ENCODE measurements around the gene KCNH5.

KCNH5 gene

DNA sequence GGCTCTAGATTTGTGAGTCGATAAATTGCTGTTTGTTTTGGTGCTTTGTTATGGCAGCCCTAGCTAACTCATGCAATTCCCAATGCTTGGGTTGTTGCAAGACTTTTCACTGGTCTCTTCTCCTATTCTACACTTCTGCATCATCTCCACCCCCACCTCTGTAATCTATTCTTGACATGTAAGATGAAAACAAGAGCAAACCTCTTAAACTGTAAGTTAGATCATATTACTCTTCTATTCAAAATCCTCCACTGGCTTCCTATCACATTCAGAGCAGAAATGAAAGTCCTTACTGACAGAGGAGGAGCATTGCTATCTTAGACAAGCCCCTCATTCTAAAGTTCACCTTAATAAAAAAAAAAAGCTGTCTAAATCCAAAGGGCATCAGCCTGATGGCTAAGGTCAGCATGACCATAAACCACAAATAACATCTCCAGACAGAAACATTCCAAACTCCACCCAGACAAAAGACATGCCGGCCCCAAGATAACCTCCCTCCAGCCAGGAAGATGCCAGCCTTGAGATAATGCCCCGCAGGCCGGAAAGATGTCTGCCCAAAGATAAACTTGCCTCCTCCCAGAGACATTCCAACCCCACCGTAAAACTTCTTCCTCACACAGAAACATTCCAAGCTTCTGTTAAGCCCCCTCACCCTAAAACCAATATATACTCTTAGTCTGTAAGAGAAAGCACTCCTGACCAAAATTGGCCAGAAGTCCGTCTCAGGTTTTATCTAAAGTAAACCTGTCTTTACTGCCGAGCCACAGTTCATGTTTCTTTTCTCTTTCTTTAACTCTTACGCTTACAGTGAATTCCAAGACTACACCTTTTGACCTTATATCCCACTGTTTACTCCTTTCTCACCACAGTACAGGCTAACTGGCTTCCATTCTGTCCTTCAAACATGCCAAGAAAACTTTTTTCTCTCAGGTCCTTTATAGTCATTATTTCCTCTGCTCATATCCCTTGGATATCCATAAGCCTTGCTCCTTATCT, 308.9 kb downstream of the KCNH5 start:
- ATAC-seq: no peak

DNA sequence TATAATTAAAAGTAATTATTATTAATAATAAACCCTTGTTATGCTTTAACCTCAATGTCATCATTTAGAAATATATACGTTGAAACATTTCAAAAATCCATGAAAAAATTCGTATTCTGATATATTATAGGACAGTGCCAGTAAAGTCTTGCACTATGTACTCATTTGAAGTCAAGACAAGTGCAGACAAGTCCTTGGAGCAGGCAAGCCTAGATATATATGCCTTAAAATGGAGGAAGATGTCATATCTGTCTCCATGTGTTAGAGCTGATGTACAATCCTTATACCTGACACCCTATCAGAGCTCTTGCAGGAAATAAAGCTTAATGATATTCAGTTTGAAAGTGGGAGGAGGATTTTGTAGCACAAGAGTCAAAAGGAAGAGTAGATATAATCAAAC, 310.4 kb downstream of the KCNH5 start:
- no peak for ATAC-seq

DNA sequence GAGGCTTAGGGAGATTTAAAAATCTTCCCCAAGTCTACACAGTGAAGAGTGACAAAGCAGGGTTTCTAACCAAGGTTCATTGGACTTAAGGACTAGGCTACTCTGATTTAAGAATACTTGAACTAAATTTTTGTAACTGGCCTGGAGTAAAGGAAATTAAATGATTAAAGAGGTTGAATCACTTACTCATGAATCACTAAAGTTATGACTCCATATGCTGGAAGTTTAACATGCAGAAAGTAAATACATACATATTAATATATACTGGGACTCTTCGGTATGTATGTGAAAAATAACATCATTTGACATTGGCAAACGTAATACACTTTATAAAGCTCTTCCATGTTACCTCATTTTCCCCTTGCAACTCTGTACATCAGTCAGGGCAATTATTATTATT, 322.9 kb downstream of the KCNH5 start:
- ATAC-seq: no peak

DNA sequence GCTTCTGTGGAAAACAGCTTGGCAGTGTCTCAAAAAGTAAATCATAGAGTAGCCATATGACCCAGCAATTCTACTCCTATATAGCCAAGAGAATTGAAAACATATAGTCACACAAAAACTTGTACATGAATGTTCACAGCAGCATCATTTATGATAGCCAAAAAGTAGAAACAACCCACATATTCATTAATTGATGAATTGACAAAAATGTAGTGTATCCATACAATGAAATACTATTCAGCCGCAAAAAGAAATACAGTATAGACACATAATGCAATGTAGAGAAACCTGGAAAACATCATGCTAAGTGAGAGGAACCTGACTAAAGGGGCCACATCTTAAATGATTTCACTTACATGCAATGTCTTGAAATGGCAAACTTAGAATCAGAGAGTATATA, 326.6 kb downstream of the KCNH5 start:
- no peak for ATAC-seq

DNA sequence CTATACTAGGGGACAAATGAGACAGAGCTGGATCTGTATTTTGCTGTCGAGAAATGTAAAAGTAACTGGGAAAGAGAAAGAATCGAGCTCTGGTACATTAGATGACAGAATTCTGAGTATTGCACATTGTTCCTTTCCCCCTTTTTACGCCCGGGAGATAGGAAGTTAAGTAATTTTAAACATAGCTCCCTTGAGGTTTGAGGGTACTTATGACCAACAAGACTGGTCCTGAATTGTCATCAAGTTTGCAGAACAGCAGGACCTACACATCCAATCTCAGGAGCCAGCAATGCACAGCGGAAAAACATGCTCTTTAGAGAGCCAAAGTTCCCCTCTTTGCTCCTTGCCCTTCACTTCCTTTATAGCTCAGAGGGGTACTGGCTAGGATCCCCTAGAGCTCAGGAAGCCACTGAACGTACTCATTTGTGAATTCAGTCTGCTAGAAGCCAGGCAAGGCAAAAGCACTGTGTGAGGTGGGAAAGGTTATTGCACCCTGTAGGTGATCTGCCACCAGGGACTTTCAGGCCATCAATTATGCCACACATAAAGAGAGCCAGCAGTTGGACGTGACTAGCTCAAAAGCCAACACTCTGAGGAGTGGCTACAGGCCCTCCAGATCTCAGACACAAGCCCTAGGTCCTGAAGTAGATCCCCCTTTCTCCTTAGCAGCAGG, 333.8 kb downstream of the KCNH5 start:
- ATAC-seq: no peak

DNA sequence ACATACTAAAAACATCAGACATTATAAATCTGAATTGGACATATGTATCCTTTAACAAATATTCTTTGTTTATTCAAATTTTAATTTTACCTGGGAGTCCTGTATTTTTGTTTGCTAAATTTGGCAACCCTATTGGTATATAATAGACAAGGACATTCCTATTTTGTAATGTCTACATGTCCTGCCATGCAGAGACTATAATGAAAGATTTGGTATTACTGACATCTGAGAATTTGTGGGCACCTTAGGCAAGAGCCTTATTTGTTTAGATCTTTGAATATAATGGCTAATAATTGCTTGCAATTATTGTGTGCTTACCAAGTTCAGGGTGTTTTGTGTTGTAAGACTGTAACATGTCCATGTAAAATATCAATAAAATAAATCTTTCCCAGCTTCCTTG, 334.4 kb downstream of the KCNH5 start:
- no peak for ATAC-seq

DNA sequence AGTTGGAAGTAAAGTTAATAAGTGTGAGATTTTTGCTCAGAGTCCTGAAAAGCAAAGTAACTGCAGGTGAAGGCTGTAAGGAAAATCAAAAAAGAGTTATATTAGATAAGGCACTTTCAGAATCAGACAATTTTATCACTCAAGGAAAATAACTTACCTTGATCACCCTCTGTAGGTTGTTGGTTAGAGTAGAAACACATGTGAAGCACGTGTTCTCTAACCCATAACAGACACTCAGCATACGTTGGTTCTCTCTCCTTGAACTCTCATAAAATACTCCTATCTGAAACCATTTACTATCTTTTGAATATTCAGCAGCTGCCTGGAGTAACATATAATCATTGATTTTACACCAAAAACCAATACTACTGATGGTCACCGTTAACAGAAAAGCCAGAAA, 335.5 kb downstream of the KCNH5 start:
- no peak for ATAC-seq

DNA sequence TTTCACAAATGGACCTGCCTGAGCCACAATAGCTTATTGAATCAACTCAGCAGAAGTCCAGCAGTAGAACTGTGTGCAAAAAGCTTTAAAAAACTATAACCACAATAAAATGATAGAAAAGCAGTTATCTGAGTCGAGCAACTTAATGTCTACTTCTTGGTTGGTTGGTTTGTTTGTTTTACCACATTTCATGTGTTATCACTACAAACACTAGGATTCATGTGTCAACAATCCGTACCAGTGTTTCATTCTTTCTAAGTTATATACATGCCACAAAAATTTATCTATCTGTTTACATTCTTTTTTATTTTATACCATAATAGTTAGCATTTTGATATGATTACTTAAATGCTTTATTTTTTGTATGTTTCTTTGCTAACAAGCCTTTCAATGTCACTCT, 339.0 kb downstream of the KCNH5 start:
- no peak for ATAC-seq

DNA sequence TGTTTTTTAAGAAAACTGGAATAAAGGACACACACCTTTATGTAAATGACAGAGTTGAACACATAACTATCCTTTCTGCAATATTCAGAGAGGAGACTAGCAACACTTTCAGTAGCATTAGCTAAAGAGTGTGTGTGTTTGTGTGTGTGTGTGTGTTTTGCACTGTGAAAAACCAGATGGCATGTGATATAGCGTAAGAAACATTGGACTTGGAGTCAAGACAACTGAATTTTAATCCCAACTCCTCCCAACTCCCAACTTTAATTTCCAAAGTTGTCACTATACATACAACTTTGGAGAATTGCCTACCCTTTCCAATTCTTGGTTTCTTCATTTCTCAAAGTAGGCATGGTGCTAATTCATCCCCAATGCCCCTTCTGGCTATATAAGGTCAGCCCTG, 347.8 kb downstream of the KCNH5 start:
- ATAC-seq: no peak

DNA sequence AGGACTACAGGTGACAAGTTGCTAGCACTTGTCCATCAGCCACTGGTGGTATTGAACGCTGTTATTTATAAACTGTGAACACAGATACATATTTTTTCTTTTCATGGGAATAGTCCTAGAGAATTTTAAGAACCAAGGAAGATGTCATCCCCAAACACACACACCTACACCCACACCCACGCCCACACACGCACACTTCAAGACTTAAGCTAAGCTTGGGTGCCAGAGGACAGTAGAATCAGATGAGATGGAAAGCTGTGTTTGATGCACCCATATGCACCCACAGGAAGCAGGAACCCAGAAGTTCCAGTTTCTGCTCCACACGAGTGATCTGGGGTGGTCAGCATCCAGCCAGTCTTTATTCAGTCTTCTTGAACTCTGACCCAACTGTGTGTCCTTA, 348.3 kb downstream of the KCNH5 start:
- ATAC-seq: no peak

DNA sequence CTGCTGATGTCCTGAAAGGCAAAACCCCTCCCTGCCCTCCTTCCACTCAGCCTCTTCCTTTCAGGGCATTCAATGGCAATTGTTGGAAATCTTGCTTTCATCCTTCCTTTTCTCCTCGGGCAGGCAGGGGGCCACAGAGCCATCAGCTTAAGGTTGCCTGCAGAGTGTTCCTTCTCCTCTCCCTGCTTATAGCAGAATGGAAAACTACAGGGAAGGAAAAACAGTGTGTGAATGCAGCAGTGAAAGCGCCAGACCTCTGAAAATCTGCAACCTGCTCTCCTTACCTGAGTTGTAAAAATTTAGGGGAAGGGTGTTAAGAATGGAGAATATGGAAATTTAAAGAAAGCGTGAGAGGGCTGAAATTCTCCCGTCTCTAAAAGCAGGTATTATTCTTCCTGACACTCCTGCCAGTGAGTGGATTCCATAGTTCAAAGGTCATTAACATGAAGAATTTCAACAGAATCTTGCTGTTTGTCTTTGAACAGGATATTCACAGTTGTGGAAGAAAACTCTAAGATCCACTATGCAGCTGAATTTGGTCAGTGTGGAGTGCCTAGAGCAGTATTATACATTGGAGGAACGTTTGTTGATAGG, 348.8 kb downstream of the KCNH5 start:
- no peak for ATAC-seq

DNA sequence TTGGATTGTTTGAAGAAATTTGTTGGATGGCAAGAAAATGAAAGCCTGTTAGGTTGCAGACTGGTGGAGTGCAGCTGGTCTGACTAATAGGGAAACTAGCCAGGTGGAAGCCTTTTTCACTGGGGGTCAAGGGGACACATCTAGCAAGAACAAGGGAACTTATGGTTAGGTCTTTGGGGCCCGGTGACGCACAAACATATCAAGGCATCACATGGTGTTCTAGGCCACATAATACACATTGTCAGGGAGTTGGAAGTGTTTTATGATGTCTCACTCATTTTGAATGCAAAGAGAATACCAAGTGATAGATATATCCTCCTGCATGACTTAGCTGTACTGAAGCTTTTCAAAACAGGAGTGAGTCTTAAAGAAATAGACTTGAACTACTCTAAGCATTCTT, 351.2 kb downstream of the KCNH5 start:
- no peak for ATAC-seq

DNA sequence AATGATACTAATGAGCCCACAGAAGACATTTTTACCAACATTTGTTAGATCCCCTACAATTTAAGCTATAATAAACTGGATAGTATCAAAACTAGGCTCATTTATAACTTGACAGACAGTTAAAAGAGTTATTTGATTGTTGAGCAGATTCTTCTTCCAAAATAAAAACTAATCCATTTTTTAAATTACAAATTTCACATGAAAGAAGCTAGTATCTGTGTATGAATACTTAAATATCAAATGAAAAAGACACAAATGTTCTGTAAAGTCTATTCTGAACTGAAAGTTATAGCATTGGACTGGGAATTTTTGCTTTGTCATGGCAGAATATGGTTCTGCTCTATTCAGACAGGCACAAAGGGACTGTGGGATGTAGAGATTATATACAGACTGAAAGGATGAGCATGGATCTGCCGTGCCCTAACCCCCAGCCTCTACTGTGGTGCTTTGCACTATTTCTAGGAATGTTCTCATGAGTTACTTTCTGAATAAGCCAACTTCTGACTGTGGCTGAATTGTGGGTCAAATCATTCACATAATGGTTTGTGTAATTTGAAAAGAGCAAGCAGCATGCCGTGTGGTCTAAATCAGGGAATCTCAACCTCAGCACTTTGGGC, 352.7 kb downstream of the KCNH5 start:
- ATAC-seq: no peak

DNA sequence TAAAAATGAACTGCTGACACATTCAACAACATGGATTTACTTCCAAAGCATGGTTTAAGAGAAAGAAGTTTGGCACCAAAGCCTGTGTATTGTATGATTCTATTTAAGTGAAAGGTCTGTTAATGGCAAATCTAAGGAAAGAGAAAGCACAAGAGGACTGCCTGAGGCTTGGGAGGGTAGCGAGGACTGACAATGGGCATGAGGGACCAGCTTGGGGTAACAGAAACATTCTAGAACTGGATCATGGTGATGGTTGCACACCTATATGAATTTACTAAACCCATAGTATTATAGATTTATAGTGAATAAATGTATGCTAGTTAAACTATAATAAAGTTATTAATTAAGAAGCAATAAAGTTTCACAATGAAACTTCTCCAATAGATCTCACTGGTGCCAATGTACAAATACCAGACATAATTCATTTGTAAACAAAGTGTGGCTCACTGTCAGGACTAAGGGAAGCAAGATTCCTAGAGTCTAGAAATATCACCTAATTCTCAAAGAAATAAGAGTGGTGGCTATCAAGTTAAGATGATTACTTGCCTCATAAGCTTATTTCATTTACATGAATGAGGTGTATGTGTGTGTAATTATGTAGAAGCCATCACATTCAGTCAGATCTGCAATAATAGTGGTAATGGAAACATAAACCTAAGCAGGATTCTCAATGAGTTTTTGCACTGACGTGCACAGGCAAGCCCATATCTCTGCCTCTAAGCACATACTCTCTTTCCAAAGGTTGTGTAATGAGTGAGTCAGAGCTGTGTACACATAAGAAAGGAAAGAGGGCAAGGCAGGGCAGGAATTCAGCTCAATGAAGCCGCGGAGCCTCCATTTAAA, 353.4 kb downstream of the KCNH5 start:
- no peak for ATAC-seq

DNA sequence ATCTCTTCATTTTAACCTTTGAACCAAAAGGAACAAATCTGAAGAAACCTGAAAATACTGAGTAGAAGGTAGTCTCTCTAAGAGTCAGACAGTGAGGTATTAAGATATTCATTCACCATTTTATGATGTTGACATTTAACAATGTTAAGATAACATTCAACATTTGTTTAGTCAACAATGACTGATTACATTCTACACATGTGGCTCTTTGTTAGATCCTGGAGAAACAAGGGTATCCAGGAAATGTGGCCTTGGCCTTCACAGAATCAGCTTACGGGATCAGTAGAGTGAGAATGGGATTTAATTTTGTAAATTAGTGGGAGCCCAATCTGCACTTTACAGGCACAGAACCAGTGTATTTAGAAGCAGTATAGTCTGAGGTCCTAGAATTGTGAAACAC, 355.5 kb downstream of the KCNH5 start:
- no peak for ATAC-seq

DNA sequence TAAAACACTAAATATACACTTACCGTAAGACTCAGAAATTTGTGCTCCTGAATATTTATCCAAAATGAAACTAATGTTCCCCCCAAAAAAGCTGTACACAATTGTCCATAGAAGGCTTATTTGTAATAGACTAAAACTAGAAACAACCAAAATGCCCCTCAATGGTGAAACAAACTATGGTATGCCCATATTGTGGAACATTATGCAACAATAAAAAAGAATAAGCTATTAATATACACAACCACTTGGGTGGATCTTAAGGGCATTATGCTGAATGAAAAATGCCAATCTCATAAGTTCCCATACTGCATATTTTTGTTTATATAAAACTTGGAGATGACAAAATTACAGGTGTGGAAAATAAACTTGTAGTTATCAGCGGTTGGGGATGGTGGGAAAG, 357.4 kb downstream of the KCNH5 start:
- no peak for ATAC-seq

DNA sequence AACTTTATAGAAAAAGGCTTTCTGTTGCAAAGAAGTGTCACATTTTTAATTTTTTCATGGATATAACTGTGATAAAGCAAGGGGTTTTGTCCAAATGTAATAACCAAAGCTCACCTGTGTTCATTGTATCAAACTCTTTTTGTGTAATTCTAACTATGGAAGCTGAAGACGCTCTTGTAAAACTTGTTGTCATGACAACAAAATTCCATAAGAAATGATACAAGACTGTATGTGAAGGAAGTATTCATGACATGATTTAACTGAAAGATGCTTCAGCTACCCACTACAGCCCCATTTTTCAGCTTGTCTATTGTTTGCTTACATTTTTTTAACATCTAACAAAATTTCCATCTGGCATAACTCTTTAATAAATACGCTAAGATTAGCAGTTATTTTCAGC, 360.9 kb downstream of the KCNH5 start:
- ATAC-seq: no peak

DNA sequence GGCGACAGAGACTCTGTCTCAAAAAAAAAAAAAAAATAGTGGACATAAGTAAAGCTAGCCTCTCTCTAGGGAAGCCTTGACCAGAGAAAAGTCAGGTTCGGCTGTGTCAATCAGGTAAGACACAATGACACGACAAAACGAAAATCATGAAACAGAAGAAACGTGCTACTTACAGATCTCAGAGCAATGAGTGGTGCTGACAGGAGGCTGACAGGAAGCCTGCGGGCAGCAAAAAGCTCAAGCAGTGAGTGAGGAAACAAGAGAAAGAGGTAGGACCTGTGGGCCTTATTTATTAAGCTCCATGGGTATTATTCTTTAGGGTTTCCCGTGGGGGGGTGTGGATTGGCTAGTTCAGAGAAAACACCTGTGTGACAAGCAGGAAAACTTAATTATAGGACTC, 363.1 kb downstream of the KCNH5 start:
- ATAC-seq: no peak

DNA sequence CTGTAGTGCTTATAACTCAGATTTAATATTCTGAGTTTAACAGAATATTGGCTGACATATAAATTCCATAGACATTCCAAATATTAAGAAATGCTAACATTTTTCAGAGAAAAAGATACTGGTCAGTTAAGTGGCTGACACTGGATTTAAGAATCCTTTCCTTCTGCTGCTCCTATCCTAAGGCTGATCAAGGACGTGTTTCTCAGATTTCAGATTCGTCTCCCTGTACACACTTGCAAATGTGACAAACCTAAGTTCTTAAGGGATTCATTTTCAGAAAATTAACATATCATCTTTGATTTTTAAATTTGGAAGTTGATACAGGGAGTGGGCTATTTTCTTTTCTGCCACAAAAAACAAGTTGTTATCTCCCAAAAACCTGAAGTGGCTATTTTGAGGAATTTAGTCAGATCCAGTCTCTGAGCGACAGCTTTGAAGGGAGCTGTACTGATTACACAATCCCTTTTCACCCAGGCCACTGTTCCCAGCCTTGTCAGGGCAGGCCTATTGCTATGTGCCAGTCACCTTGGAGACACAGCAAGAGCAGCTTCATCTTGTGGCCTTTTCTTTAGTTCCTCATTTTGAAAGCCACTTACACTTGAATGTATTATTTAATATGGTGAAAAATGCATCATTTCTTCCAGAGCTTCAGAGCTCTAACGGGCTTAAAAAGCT, 370.6 kb downstream of the KCNH5 start:
- no peak for ATAC-seq

DNA sequence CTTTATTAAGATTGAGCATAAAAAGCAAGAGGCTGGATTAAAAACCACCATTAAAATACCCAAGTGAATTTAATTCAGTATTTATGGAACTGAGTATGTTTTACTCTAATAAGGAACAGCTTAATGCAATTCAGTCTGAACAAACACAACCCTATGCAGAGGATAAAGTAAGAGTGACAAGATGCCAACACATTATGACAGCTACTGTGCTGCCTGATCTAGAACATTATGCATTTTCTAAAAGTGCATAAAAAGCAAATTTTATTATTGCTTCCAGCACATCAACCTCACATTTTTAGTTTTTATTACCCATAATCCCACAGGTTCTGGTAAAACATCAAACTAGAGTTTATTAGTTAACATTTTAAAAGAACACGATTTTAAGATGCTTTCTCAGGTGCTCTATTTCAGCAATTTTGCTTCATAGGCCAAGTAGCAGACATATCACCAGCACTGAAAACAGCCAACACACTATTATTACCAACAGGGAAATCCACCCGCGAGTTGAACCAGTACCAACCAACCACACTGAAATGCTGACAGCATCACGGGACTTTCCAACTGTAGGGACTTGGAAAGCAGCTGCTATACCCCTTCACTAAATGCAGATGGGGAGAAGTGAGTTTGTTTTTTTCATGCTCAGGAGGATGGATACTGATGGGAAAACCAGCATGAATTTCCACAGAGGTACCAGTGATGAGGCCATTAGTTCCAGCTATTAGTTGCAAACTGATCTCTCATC, 372.1 kb downstream of the KCNH5 start:
- ATAC-seq: no peak

DNA sequence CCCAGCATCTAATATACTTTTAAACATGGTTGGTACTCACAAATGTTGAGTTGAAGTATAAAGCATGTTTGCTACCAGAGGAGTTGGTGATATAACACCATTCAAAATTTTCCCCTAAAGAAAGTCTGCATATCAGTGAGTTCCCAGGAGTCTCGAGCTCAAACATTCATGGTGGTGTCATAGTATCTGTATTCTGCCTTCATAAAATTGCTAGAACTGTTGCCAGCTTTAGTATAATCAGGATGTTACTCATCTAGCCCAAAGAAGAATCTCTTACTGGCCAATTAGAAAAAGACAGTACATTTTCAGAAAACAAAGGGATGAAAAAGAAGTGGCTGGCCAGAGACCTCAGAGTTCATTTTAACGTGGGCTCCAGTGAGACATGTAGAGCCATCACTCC, 374.7 kb downstream of the KCNH5 start:
- no peak for ATAC-seq
